ENCODE results near the gene OR1L8.

- no peak for TF ChIP-seq PHF8 (IDR thresholded peaks at IDR 0.05; ENCODE audit: borderline replicate concordance, low read length)
- TF ChIP-seq BHLHE40 (IDR thresholded peaks at IDR 0.05; ENCODE audit: low read length), result no peak
- 0 out of 2 replicates have a peak, but pooled peaks have one; percentile 17 for TF ChIP-seq GABPA (tag; conservative IDR thresholded peaks at IDR 0.05; ENCODE audit: low read depth)
- TF ChIP-seq EWSR1 (IDR thresholded peaks at IDR 0.05; ENCODE audit: borderline replicate concordance, low read depth, partially characterized antibody), result no peak
- TF ChIP-seq SIX5 (IDR thresholded peaks at IDR 0.05; ENCODE audit: borderline replicate concordance in 1 of 2, insufficient read depth in 1 of 2, low read depth in 1 of 2, low read length in 2 of 2), result no peak
- TF ChIP-seq BACH1 (tag; IDR thresholded peaks at IDR 0.05), result no peak
- TF ChIP-seq EP300 (IDR thresholded peaks at IDR 0.05; ENCODE audit: low read length), result peak; percentile 65
- no peak for TF ChIP-seq CTCF (IDR thresholded peaks at IDR 0.05 in 2 of 3, conservative IDR thresholded peaks at IDR 0.05 in 1 of 3; ENCODE audit: insufficient read depth in 2 of 3, low read depth in 1 of 3, low read length in 3 of 3)
- TF ChIP-seq TAF1 (IDR thresholded peaks at IDR 0.05; ENCODE audit: control insufficient read depth, extremely low read depth, insufficient read depth, low read length, severe bottlenecking), result no peak
- TF ChIP-seq ZKSCAN1 (IDR thresholded peaks at IDR 0.05; ENCODE audit: low read depth, low read length), result no peak
- TF ChIP-seq ZC3H11A (IDR thresholded peaks at IDR 0.05; ENCODE audit: low read depth, low read length), result no peak
- no peak for TF ChIP-seq POLR2A (conservative IDR thresholded peaks at IDR 0.05)
- no peak for TF ChIP-seq ARID4B (CRISPR knock-in tag; IDR thresholded peaks at IDR 0.05)
These were observed 3.3 kb downstream of the OR1L8 start for GRCh38 chr9:122579874-122580273.

All from K562 (cell line).